GM18502 (cell line): ENCODE results near the gene CBY1.

Experiments used
- ATAC-seq: cut with Tn5 transposase; IDR thresholded peaks from one replicate; pipeline ENCODE4 v1.9.1; 2021; ENCODE audit warnings: mild to moderate bottlenecking; ENCODE audit not compliant: unreplicated experiment, poor library complexity

Gene CBY1

DNA sequence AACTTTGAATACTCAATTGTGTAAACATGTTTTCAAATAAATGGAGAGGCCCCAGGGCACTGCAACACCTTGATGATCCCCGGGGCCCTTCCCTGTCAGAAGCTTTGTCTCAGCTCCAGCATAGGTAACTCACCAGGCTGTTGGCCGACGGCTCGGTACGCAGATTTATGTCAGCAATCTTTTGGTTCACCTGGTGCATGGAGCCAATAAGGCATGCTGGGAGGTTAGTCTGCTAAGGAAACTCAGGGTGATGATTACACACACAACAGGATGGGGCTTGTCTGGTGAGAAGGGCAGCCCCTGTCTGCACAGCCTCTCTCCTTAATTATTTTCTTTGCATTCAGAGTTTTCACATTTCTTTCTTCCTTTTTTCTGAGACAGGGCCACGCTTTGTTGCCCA is 11.0 kb upstream of the CBY1 start:
- no peak for ATAC-seq

DNA sequence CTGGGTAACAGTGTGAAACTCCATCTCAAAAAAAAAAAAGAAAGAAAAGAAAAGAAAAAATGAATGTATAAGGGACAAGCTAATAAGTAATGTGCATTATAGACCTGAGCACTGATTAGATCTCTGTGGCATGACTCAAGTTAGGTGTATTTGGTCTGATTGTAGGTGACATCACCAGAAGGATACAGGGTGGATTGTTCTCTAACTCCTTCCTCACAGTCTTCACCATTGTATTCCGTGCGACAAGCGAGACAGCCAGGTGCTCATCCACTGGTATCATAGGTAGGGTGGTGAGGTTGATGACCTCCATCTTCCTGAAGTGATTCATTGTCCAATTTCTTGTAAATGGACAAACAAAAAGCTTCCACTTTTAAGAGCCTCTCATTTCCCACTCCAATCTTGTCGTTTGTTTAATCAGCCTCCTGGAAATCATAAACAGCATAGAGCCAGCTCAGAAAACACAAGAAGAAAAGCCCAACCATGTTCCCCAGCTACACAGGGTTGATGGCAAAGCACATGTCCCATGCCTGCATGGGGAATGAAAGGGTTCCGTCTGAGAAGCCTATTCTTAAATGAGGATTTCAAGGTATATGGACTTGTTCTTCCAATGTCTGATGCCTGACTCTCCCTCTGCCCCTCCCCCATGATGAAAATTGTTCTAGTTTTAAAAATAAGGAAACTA is 6.5 kb upstream of the CBY1 start:
- no peak for ATAC-seq

DNA sequence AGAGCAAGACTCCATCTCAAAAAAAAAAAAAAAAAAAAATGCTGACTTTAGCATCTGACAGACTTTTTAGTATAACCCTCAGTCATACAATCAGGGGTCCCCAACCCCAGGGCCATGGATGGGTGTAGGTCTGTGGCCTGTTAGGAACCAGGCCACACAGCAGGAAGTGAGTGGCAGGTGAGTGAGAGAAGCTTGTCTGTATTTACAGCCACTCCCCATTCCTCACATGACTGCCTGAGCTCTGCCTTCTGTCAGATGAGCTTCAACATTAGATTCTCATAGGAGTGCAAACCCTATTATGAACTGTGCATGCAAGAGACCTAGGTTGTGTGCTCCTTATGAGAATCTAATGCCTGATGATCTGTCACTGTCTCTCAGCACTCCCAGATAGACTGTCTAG is 3.6 kb upstream of the CBY1 start:
- ATAC-seq: no peak

GRCh38 chr22:38653741-38654140 is 2.7 kb upstream of the CBY1 start:
- ATAC-seq: no peak

- ATAC-seq: no peak
Observed at GRCh38 chr22:38655519-38656255, 751 bp upstream of the CBY1 start.

DNA sequence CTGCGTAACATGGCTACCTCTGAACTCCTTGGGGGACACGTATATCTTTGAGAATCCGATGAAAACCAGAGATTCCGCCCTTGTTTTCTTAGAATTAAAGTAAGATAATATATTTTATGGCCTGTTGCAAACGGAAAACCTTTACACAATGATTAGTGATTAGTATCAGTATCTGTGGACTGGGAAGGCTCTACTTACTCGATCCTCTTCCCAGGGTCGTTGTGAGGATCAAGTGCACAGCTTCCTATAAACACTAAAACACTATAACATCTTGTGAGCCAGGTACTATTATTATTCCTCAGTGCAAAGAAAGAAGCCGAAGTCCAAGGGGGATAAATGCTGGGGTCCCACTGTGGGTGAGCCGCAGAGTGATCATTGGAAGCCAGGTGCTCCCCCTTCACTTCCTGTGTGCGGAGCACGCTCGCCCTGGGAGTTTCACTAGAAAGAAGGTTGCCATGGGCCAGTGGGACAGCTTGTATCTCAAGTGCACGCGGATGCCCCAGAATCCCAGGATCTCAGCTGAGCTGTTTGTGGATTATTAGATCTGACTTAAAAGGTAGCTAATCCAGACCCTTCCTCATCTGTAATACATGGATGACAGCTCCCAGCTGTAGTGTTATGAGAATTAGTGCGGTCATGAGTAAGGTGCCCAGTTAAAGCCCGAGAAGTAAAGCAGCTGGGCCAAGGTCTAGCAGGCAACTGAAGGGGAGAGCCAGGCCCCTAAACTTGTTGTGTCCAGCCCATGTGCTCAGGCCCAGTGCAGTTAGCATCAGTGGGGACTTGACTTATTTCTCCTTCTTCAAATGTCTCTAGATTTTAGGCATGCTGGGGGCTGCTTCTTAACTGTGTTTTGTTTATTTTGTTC is 839 bp downstream of the CBY1 start:
- ATAC-seq: no peak

DNA sequence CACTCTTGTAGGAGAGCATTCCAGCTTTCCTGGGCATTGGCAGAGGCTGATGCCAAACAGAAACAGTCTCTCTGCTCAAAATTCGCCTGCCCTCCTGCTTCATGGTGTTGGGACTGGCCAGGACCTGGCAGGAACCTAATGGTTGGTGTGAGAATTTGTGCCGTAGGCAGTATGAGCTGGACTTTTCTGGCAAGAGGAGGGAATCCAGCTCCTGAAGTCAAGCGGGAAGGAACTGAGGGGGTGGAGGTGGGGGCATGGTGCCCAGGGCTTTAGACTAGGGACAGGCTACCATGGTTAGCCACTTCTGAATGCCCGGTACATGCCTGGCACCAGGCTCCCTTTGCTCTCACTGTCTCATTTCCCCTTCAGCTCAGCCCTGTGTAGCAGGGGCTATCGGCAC is 18.4 kb downstream of the CBY1 start:
- ATAC-seq: no peak

- no peak for ATAC-seq
Observed at GRCh38 chr22:38675833-38676232, 19.4 kb downstream of the CBY1 start.

DNA sequence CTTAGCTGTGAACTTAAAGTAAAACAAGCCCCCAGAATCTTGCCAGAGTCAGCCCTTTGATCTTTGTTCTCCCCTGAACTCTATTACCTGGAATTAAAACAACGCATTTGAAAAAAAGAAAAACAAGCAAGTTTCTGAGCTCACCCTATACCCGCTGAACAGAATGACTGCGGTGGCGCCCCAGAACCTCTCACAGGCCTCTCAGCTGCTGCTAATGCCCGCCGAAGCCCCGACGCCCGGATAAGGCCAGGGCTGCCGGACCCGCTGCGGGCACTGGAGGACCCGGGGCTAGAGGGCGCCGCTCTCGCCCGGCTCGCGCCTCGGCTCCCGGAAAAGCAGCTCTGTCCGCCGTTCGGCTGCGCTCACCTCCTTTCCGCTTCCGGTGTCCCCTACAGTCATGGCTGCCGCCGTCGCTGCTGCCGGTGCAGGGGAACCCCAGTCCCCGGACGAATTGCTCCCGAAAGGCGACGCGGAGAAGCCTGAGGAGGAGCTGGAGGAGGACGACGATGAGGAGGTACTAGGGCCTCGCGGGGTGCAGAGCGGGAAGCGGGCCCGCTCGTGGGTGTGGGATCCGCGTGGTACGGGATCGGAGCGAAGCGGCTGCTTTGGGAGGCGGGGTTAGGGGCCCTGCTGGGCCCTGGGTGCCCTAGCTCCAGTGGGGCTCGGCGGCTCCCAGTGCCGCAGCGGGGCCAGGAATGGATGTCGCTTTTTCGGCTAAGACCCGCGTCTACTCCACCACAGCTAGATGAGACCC is 25.3 kb downstream of the CBY1 start, which contains the start of gene TOMM22:
Gene TOMM22 (plus strand): TSS at position 376 of the 754 bp plus-strand sequence. CDS start 22 bp downstream, at position 398.
- peak; percentile 95 for ATAC-seq

DNA sequence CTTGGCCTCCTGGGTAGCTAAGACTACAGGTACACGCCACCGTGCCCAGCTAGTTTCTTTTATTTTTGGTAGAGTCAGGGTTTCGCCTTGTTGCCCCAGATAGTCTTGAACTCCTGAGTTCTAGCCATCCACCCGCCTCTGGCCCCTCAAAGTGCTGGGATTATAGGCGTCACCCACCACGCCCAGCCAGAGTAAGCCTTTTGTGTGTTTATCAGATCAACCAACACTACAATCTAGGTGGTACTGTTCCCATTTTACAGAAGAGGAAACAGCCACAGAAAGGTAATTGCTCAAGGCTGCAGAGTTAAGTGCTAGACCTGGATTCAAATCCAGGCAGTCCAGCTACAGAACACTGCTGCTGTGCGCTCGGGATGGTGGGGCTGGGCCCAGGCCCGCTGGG is 28.5 kb downstream of the CBY1 start:
- ATAC-seq: no peak

DNA sequence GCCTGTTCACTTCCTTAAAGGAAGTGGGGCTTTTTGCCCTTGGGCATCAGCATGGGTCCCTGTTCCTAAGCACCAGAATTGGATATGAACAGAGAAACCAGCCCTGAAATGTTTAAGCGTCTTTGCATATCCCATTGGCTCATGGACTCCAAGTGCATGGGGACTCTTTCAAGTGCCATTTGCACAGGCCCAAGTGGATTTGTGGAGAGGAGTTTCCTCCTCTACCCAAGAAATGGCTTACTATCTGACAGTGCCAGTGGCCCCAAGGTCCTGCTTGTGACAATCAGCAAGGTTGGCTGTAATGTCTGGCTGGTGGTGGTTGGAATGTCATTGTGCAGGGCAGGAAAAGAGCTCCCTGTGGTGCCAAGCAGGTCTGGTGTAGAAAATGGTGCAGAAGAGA is 29.3 kb downstream of the CBY1 start:
- ATAC-seq: no peak

DNA sequence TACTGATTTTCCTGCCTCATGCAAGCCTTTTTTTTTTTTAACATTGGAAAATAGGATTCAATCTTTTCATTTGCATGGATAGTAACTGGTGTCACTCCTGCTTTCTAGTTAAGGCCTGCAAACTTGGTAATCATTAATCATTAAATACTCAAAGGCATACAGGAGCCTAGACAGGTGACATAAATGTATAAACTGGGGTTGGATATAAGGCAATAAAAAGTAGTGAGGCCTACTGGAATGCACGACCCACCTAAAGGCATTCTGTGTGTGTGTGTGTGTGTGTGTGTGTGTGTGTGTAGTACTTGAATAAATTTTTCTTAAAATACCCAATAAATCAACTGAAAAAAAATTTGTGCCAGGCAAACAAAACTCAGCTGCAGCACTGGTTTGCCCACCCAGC is 33.2 kb downstream of the CBY1 start:
- no peak for ATAC-seq

- ATAC-seq: no peak
Observed at GRCh38 chr22:38694049-38694448, 37.6 kb downstream of the CBY1 start.

GRCh38 chr22:38694940-38695339 is 38.5 kb downstream of the CBY1 start:
- no peak for ATAC-seq

- no peak for ATAC-seq
Observed at GRCh38 chr22:38696606-38697424, 40.4 kb downstream of the CBY1 start.

DNA sequence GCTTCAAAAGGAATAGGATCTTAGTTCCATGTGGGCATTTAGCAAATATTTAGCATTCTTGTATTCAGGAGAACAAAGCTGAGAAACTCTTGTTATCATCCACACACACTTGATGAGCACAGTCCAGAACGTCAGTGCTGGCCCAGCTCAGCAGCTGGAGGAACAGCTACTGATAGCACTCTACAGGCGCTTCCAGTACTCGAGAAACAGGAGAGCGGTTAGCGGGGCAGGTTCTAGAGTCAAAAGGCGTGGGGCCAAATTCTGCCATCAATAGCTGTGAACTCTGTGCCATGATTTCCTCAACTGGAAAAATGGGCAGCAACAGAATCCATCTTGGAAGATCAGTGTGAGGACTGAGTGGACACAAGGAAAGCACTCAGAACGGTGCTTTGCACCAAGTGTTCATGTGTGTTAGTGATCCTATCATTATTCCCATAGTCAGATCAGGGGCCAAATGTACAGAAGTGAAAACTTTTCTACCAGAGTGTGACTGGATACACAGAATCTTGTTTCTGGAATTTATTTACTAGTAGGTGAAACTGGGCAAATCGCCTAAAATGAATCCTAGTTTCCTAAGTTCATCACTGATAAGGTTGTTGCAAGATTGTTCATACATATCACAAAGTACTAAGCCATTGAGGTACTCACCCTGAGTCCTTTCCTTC is 41.1 kb downstream of the CBY1 start:
- ATAC-seq: no peak

GRCh38 chr22:38698407-38699094 is 42.1 kb downstream of the CBY1 start:
- no peak for ATAC-seq

DNA sequence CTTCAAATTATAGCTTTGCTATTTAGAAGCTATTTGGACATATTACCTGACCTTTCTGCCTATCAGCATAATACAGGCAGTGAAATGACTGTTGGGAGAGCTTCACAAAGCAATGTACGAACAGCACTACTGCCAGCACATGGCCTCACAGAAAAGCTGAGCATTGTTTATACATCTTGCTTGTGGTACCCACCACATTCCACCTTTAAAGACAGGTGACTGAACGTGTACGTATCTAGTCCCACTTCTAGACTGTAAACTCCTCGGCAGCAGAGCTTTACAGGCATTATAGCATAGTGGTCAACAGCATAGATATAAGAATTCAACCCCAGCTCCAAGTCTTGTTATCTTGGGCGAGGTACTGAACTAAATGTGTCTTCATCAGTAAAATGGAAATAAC is 42.7 kb downstream of the CBY1 start:
- no peak for ATAC-seq
